Erythroblast (primary cell): Measurements from ENCODE around the gene SPAG7.

ENCODE experiments used
- GATA1 ChIP-seq: IDR thresholded peaks from 2 replicates; pipeline ENCODE4 v1.6.1; 2011; ENCODE audit warnings: low read depth, mild to moderate bottlenecking, control low read depth, low read length, moderate library complexity
- POLR2A ChIP-seq: IDR thresholded peaks from 2 replicates; pipeline ENCODE4 v1.6.1; 2011; ENCODE audit warnings: mild to moderate bottlenecking, low read length

DNA sequence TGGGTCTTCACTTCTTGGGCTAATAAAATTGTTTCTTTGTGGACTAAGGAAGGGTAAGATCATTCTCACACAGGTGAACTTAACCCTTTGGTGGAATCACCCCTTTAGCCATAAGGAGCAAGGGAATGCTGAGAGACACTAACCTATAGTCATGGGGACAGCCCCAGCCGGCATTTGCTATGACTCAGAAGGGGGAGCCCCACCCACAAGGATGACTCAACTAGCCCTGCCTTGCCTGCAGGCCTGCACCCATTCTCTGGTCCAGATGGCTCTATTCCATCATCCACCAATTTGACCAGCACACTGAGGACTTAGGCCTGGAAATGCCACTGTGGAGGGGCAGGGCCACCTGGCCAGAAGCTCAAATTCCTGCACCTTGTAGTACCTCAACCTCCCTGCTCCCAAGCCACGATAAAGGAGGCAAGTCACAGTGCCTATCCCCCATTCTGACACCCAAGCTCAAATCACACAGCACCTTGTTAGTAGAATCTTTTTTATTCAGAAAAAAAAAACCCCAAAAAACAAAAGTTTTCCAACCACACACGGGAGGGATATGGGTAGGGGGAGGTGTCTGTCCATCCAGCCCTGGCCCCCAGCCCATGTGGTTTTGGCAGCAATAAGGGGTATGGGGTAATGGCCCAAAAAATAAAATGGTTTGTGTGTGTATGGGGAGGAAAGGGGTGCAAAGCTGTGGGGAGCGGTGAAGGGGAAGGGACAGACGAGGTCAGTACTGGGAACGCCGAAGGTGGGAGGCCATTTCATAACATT is 22.3 kb downstream of the SPAG7 start:
- TF ChIP-seq POLR2A (peak; percentile 57), GATA1 (no peak)
